CD14-positive monocyte (primary cell): ENCODE measurements around the gene DDX46. TPM values are rescaled to one million over a fixed set of nuclear protein-coding genes. Genes with fewer than 3 reads are reported as not detected.
"Not testable (repeated sequence)": the region's sequence is repeated elsewhere in the genome, so short reads cannot be mapped to it uniquely, and the experiment has no call there.

Experiments used
- DNase-seq, 3 donors: peaks; one replicate each; pipeline ENCODE4 v3.0.0-alpha.2; 2011 to 2022
- H2AFZ ChIP-seq: 2 replicates; pipeline ENCODE4 v1.6.0; 2012; ENCODE audit warnings: mild to moderate bottlenecking, low read depth, low read length, inconsistent platforms; ENCODE audit not compliant: insufficient read depth, poor library complexity, severe bottlenecking
- H3K27ac ChIP-seq, 2 donors: 1 replicate in 1 of 2; 2 replicates in 1 of 2; pipeline ENCODE4 v1.5.1; 2012 to 2013; ENCODE audit warnings: low read length in 2 of 2, control low read depth in 1 of 2, inconsistent platforms in 1 of 2, low read depth in 1 of 2, mild to moderate bottlenecking in 1 of 2
- H3K27me3 ChIP-seq, 2 donors: one replicate each; pipeline versions ENCODE4 v1.6.0 to v1.6.1; 2011 to 2013; ENCODE audit warnings: low read length in 2 of 2; ENCODE audit not compliant: control insufficient read depth in 2 of 2, insufficient read depth in 2 of 2
- H3K36me3 ChIP-seq, 2 donors: replicated peaks in 1 of 2; 1 replicate in 1 of 2; 2 replicates in 1 of 2; pipeline versions ENCODE4 v1.5.1 to v1.6.1; 2012 to 2013; ENCODE audit warnings: low read length in 2 of 2, control low read depth in 1 of 2, inconsistent platforms in 1 of 2, mild to moderate bottlenecking in 1 of 2; ENCODE audit not compliant: insufficient read depth in 2 of 2, control insufficient read depth in 1 of 2
- H3K4me1 ChIP-seq, 2 donors: 1 replicate in 1 of 2; 2 replicates in 1 of 2; pipeline versions ENCODE4 v1.5.1 to v1.6.1; 2012 to 2013; ENCODE audit warnings: low read length in 2 of 2, control low read depth in 1 of 2, inconsistent platforms in 1 of 2, mild to moderate bottlenecking in 1 of 2, moderate library complexity in 1 of 2; ENCODE audit not compliant: insufficient read depth in 2 of 2, control insufficient read depth in 1 of 2
- H3K4me2 ChIP-seq: replicated peaks from 2 replicates; pipeline ENCODE3; 2012; ENCODE audit warnings: low read length, moderate library complexity, mild to moderate bottlenecking; ENCODE audit not compliant: poor library complexity, severe bottlenecking; ENCODE audit errors: extremely low read depth
- H3K4me3 ChIP-seq, 3 experiments: fragments of 200-600 bp in 1 of 3; sonication (generic) in 1 of 3; replicated peaks in 1 of 3; 1 replicate in 2 of 3; 2 replicates in 1 of 3; pipeline ENCODE4 v1.5.1; 2011 to 2013; ENCODE audit warnings: low read length in 3 of 3, mild to moderate bottlenecking in 3 of 3, control low read depth in 2 of 3, low read depth in 2 of 3, inconsistent platforms in 1 of 3, moderate library complexity in 1 of 3
- H3K79me2 ChIP-seq: 2 replicates; pipeline ENCODE4 v1.6.0; 2012; ENCODE audit warnings: mild to moderate bottlenecking, control low read depth, inconsistent platforms, low read length, moderate library complexity; ENCODE audit not compliant: insufficient read depth
- H3K9ac ChIP-seq: 2 replicates; pipeline ENCODE4 v1.6.0; 2017; ENCODE audit warnings: low read length, mild to moderate bottlenecking; ENCODE audit not compliant: insufficient read depth, poor library complexity, severe bottlenecking
- H3K9me3 ChIP-seq, 2 donors: replicated peaks in 1 of 2; 1 replicate in 1 of 2; 2 replicates in 1 of 2; pipeline versions ENCODE4 v1.5.1 to v1.6.1; 2012 to 2013; ENCODE audit warnings: low read length in 2 of 2, control low read depth in 1 of 2; ENCODE audit not compliant: control insufficient read depth in 1 of 2, insufficient read depth in 1 of 2
- H4K20me1 ChIP-seq: 2 replicates; pipeline ENCODE4 v1.6.0; 2012; ENCODE audit warnings: mild to moderate bottlenecking, low read length, control low read depth, moderate library complexity; ENCODE audit not compliant: insufficient read depth
- H3K27ac Mint-ChIP-seq, 7 donors: one replicate each; pipeline ENCODE4 v1.8.0; 2020; ENCODE audit warnings: mild to moderate bottlenecking in 7 of 7, mixed read lengths in 7 of 7, moderate library complexity in 6 of 7, inconsistent platforms in 2 of 7
- H3K27me3 Mint-ChIP-seq, 3 donors: one replicate each; pipeline ENCODE4 v1.8.0; 2021 to 2022; ENCODE audit warnings: low read depth in 3 of 3, mild to moderate bottlenecking in 3 of 3, mixed read lengths in 3 of 3, moderate library complexity in 3 of 3, inconsistent platforms in 1 of 3
- H3K36me3 Mint-ChIP-seq, 2 donors: one replicate each; pipeline ENCODE4 v1.8.0; 2020; ENCODE audit warnings: mixed read lengths in 2 of 2, inconsistent platforms in 1 of 2, mild to moderate bottlenecking in 1 of 2
- H3K4me1 Mint-ChIP-seq: one replicate; pipeline ENCODE4 v1.8.0; 2020; ENCODE audit warnings: mild to moderate bottlenecking, mixed read lengths
- H3K4me3 Mint-ChIP-seq, 2 donors: one replicate each; pipeline ENCODE4 v1.8.0; 2020; ENCODE audit warnings: mild to moderate bottlenecking in 2 of 2, mixed read lengths in 2 of 2, moderate library complexity in 1 of 2
- H3K9me3 Mint-ChIP-seq, 7 donors: one replicate each; pipeline ENCODE4 v1.8.0; 2020 to 2022; ENCODE audit warnings: mixed read lengths in 7 of 7, mild to moderate bottlenecking in 6 of 7, moderate library complexity in 6 of 7, inconsistent platforms in 2 of 7
- CTCF ChIP-seq: fragments of 200-600 bp; IDR thresholded peaks from one replicate; pipeline ENCODE4 v1.8.0; 2022; ENCODE audit warnings: antibody characterized with exemption, mild to moderate bottlenecking
- whole genome bisulfite sequencing: methylation state at CpG from one replicate; pipeline ENCODE4 v1.1.5; 2013; ENCODE audit warnings: missing lambda C conversion rate; ENCODE audit not compliant: insufficient coverage; 5-methylcytosine and 5-hydroxymethylcytosine counted together
- intact Hi-C, 2 donors: fragments of 100-400 bp; cut with micrococcal nuclease; formaldehyde crosslinking; loops; one replicate each; pipeline versions ENCODE4 v1.15.0 to v1.15.1; 2023
- polyA plus RNA-seq, 3 donors: library from polyadenylated mRNA; depleted of rRNA in 1 of 3; unstranded in 2 of 3; stranded (reverse) in 1 of 3; fragments of 300-500 nt in 2 of 3; fragments of >200 nt in 1 of 3; fragmentation: Illumina TruSeq in 2 of 3; gene quantifications; 1 replicate in 2 of 3; 2 replicates in 1 of 3; pipeline ENCODE4 v1.2.3, GENCODE V29; 2012 to 2021

Gene DDX46
- polyA plus RNA-seq, 3 donors, result 7.6 to 22.3 (median 11.8) TPM

GRCh38 chr5:134835623-134836022 is 77.0 kb downstream of the DDX46 start:
- H2AFZ ChIP-seq, result no peak overlapping the region
- Mint-ChIP-seq H3K9me3 (peaks cover 0 to 2% (median 0%) of the 10 kb centered on the region in 7 donors), H3K27me3 (peaks cover 0 to 2% (median 0%) of the 10 kb centered on the region in 3 donors), H3K4me1 (no peaks in the 10 kb centered on the region), H3K4me3 (no peak overlapping the region), H3K36me3 (peaks cover 39 to 82% of the 10 kb centered on the region in 2 donors), H3K27ac (no peak overlapping the region)
- no peak overlapping the region for H3K4me2 ChIP-seq
- H3K27me3 ChIP-seq, result no peaks in the 10 kb centered on the region
- TF ChIP-seq CTCF, result no peak
- WGBS, result no CpG with 5 or more reads among the region's 2 CpGs
- H3K9ac ChIP-seq, result no peak overlapping the region
- no peak for DNase-seq
- H3K27ac ChIP-seq, result no peak overlapping the region
- H3K4me1 ChIP-seq, result no peaks in the 10 kb centered on the region
- H4K20me1 ChIP-seq, result no peaks in the 10 kb centered on the region
- no peak overlapping the region for H3K4me3 ChIP-seq
- no peaks in the 10 kb centered on the region for H3K9me3 ChIP-seq
- peaks cover 37 to 76% of the 10 kb centered on the region in 2 donors for H3K36me3 ChIP-seq
- intact Hi-C loops, result no loop called here
- H3K79me2 ChIP-seq, result no peaks in the 10 kb centered on the region

GRCh38 chr5:134837530-134838181 is 79.1 kb downstream of the DDX46 start:
- Mint-ChIP-seq H3K27me3 (no peaks in the 10 kb centered on the region), H3K36me3 (peaks cover 35 to 73% of the 10 kb centered on the region in 2 donors), H3K9me3 (peaks cover 0 to 2% (median 0%) of the 10 kb centered on the region in 7 donors), H3K4me3 (no peak overlapping the region), H3K4me1 (no peaks in the 10 kb centered on the region), H3K27ac (no peak overlapping the region)
- no peak overlapping the region for H3K27ac ChIP-seq
- no peak overlapping the region for H2AFZ ChIP-seq
- H3K9ac ChIP-seq, result no peak overlapping the region
- no peaks in the 10 kb centered on the region for H3K4me1 ChIP-seq
- no peak for DNase-seq
- H3K36me3 ChIP-seq, result peaks cover 29 to 68% of the 10 kb centered on the region in 2 donors
- WGBS, result no CpG with 5 or more reads among the region's 3 CpGs
- H3K9me3 ChIP-seq, result no peaks in the 10 kb centered on the region
- H3K4me3 ChIP-seq, result no peak overlapping the region
- H3K27me3 ChIP-seq, result no peaks in the 10 kb centered on the region
- H4K20me1 ChIP-seq, result no peaks in the 10 kb centered on the region
- TF ChIP-seq CTCF, result no peak
- intact Hi-C loops, result no loop called here
- no peaks in the 10 kb centered on the region for H3K79me2 ChIP-seq
- no peak overlapping the region for H3K4me2 ChIP-seq

GRCh38 chr5:134838361-134838760 is 79.8 kb downstream of the DDX46 start:
- 93% methylated on average over 4 of the region's 9 CpGs for WGBS
- H3K27ac ChIP-seq, H3K27me3 Mint-ChIP-seq, H3K4me1 Mint-ChIP-seq, H3K4me1 ChIP-seq, H3K9me3 ChIP-seq, H3K27ac Mint-ChIP-seq, H3K9ac ChIP-seq, H3K9me3 Mint-ChIP-seq, DNase-seq, H3K79me2 ChIP-seq, H2AFZ ChIP-seq, H3K4me3 ChIP-seq, H4K20me1 ChIP-seq, H3K4me2 ChIP-seq, H3K27me3 ChIP-seq, H3K4me3 Mint-ChIP-seq, intact Hi-C loops: not testable (repeated sequence)
- peaks cover 24 to 61% of the 10 kb centered on the region in 2 donors for H3K36me3 ChIP-seq
- peaks cover 28 to 66% of the 10 kb centered on the region in 2 donors for H3K36me3 Mint-ChIP-seq
